Prostate gland (tissue), 2 donors: ENCODE measurements around the gene SMPD2. TPM values are rescaled to one million over a fixed set of nuclear protein-coding genes. Genes with fewer than 3 reads are reported as not detected.

Experiments
- DNase-seq: peaks from one replicate; pipeline ENCODE4 v3.0.0-alpha.2; 2019; ENCODE audit warnings: low spot score
- H3K27ac ChIP-seq, 2 donors: fragments of 200-600 bp; sonication (generic); 2 replicates each; pipeline ENCODE4 v1.5.1; 2017 to 2019
- H3K27me3 ChIP-seq: fragments of 200-600 bp; sonication (generic); replicated peaks from 2 replicates; pipeline ENCODE4 v1.5.1; 2019; ENCODE audit not compliant: insufficient read depth
- H3K36me3 ChIP-seq, 2 donors: fragments of 200-600 bp; sonication (generic); 1 replicate in 1 of 2; 2 replicates in 1 of 2; pipeline versions ENCODE4 v1.5.1 to v1.8.1; 2017 to 2019
- H3K4me1 ChIP-seq: fragments of 200-600 bp; sonication (generic); replicated peaks from 2 replicates; pipeline ENCODE4 v1.5.1; 2019
- H3K4me3 ChIP-seq, 2 donors: fragments of 200-600 bp; sonication (generic); 2 replicates each; pipeline ENCODE4 v1.5.1; 2017 to 2019
- H3K9me3 ChIP-seq: fragments of 200-600 bp; sonication (generic); 2 replicates; pipeline ENCODE4 v1.5.1; 2017
- POLR2A ChIP-seq: fragments of 450-650 bp; IDR thresholded peaks from one replicate; pipeline ENCODE4 v1.6.1; 2016; ENCODE audit warnings: antibody characterized with exemption, mild to moderate bottlenecking
- POLR2AphosphoS5 ChIP-seq: sonication (generic); formaldehyde crosslinking; IDR thresholded peaks from one replicate; pipeline ENCODE4 v1.6.1; 2017; ENCODE audit warnings: antibody characterized with exemption
- WGBS: methylation state at CpG from one replicate; pipeline ENCODE4 v1.1.5; 2018; 5-methylcytosine and 5-hydroxymethylcytosine counted together
- intact Hi-C: fragments of 100-400 bp; cut with DNase I; formaldehyde crosslinking; loops from one replicate; pipeline ENCODE4 v1.14.2; 2022
- total RNA-seq, 2 donors: library from RNA; depleted of rRNA; stranded (reverse); fragments of >200 nt; gene quantifications; one replicate each; pipeline ENCODE4 v1.1.0, GENCODE V29; 2016
- TF ChIP-seq, protein P1 (sequence below), 4 experiments: fragments of 200-600 bp in 2 of 4; fragments of 450-650 bp in 2 of 4; sonication (generic) in 2 of 4; IDR thresholded peaks; 1 replicate in 3 of 4; 2 replicates in 1 of 4; pipeline ENCODE4 v1.5.1; 2016 to 2019; ENCODE audit warnings: antibody characterized with exemption in 4 of 4, mild to moderate bottlenecking in 2 of 4, moderate library complexity in 2 of 4

SMPD2 gene
- total RNA-seq, 2 donors from 2014 or later = 10.2 to 24.2 TPM

DNA sequence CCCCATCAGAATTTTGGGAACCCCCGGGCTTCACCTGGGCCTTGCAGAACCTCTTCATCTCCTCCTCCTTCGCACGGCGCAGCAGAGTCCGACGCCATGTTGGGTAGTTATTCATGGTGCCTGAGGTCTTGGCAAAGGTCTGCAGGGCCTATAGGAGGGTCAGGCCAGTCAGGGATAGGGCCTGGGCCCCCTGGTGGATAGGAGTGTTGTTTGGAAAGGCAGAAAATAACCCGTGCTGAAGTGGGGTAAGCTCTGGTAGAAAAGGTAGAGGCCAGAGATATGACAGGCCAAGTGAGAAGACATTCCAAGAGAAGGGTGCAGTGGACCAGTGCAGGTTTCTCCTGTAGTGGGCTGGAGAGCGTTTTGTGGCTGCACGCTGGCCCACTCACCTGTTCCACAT, 4.9 kb downstream of the SMPD2 start:
- intact Hi-C loops = no loop called here
- Histone ChIP-seq H3K27me3 (no peaks in the 10 kb centered on the region), H3K36me3 (peaks cover 0 to 10% of the 10 kb centered on the region in 2 donors), H3K4me3 (no peak overlapping the region), H3K9me3 (no peaks in the 10 kb centered on the region), H3K27ac (no peak overlapping the region), H3K4me1 (no peaks in the 10 kb centered on the region)
- no peak for DNase-seq
- WGBS = 93% methylated on average over 9 of the region's 9 CpGs
- no peak for TF ChIP-seq POLR2AphosphoS5
- TF ChIP-seq, protein P1, sequence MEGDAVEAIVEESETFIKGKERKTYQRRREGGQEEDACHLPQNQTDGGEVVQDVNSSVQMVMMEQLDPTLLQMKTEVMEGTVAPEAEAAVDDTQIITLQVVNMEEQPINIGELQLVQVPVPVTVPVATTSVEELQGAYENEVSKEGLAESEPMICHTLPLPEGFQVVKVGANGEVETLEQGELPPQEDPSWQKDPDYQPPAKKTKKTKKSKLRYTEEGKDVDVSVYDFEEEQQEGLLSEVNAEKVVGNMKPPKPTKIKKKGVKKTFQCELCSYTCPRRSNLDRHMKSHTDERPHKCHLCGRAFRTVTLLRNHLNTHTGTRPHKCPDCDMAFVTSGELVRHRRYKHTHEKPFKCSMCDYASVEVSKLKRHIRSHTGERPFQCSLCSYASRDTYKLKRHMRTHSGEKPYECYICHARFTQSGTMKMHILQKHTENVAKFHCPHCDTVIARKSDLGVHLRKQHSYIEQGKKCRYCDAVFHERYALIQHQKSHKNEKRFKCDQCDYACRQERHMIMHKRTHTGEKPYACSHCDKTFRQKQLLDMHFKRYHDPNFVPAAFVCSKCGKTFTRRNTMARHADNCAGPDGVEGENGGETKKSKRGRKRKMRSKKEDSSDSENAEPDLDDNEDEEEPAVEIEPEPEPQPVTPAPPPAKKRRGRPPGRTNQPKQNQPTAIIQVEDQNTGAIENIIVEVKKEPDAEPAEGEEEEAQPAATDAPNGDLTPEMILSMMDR (IDR thresholded peaks at IDR 0.05) = no peak
- no peak for TF ChIP-seq POLR2A

DNA sequence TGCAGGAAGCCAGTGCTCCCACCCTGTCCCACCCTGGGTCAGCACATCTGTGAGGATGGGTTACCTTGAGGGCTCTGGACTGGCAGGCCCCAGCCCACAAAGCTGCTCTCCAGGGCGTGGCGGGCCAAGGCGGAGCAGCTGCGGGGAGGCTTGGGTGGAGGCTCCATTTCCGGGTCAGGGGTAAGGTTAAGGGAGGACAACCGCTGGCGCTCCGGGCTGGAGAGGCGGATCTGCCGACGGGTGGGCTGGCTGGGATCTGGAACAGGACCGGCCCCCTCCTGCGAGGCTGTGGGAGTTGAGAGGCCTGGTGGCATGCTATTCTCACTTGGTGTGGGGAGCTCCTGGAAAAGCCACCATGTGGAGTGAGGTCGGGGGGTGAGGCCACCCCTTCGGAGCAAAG, 5.5 kb downstream of the SMPD2 start:
- DNase-seq = no peak

DNA sequence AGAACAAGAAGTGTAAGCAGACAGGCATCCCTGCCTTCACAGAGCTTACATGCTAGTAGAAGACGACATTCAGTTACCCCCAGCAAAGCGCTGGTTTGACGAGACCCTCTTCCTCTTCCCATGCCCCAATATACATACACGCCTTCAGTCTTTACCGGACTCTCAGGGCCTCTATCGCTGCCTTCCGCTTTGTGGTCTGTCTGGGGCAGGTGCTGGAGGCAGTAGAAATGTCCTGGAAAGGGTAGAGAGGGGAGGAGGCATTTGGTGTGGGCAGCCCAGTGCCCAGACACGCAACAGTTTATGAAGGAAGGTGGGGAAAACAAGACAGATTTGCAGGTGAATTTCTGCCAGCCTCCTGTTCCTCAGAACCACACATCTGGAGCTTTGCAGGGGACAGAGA, 6.0 kb downstream of the SMPD2 start:
- no peak for TF ChIP-seq POLR2A
- TF ChIP-seq, protein P1 (IDR thresholded peaks at IDR 0.05) = no peak
- TF ChIP-seq POLR2AphosphoS5 = no peak
- H3K36me3 ChIP-seq = peaks cover 0 to 10% of the 10 kb centered on the region in 2 donors
- intact Hi-C loops = no loop called here

More for the DNA sequence above, 5.5 kb downstream of the SMPD2 start:
- Histone ChIP-seq H3K27me3 (no peaks in the 10 kb centered on the region), H3K4me3 (no peak overlapping the region), H3K36me3 (peaks cover 0 to 10% of the 10 kb centered on the region in 2 donors), H3K27ac (no peak overlapping the region), H3K9me3 (no peaks in the 10 kb centered on the region), H3K4me1 (no peaks in the 10 kb centered on the region)
- 91% methylated on average over 15 of the region's 15 CpGs for WGBS
- intact Hi-C loops = no loop called here
- TF ChIP-seq POLR2A (no peak), POLR2AphosphoS5 (no peak)
- TF ChIP-seq, protein P1 (IDR thresholded peaks at IDR 0.05) = no peak

DNA sequence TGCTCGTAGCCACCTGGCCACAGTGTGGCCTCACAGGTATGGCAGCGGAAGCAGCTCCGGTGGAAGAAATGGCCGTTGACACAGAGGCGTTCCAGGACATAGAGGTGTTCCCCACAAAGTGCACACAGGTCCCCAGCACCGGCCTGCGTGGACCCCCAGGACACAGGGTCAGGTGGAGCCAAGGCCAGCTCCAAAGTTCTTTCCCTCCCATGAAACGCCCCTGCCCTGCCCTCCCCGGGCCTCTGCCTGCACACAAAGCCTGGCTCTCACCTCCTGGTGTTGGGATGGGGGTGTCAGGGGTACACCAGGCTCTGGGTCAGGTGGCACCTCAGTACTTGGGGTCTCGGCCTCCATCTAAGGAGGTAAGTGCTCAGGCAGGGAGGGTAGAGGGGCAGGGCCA, 6.6 kb downstream of the SMPD2 start:
- Histone ChIP-seq H3K27ac (no peak overlapping the region), H3K4me3 (no peak overlapping the region), H3K9me3 (no peaks in the 10 kb centered on the region), H3K4me1 (no peaks in the 10 kb centered on the region), H3K27me3 (no peaks in the 10 kb centered on the region), H3K36me3 (peaks cover 0 to 10% of the 10 kb centered on the region in 2 donors)
- DNase-seq = no peak
- TF ChIP-seq POLR2A (no peak), POLR2AphosphoS5 (no peak)
- TF ChIP-seq, protein P1 (IDR thresholded peaks at IDR 0.05) = no peak
- WGBS = 89% methylated on average over 10 of the region's 10 CpGs
- intact Hi-C loops = no loop called here

More for the DNA sequence above, 6.0 kb downstream of the SMPD2 start:
- Histone ChIP-seq H3K27me3 (no peaks in the 10 kb centered on the region), H3K9me3 (no peaks in the 10 kb centered on the region), H3K4me3 (no peak overlapping the region), H3K4me1 (no peaks in the 10 kb centered on the region), H3K27ac (no peak overlapping the region)
- DNase-seq = no peak
- WGBS = 82% methylated on average over 8 of the region's 8 CpGs

DNA sequence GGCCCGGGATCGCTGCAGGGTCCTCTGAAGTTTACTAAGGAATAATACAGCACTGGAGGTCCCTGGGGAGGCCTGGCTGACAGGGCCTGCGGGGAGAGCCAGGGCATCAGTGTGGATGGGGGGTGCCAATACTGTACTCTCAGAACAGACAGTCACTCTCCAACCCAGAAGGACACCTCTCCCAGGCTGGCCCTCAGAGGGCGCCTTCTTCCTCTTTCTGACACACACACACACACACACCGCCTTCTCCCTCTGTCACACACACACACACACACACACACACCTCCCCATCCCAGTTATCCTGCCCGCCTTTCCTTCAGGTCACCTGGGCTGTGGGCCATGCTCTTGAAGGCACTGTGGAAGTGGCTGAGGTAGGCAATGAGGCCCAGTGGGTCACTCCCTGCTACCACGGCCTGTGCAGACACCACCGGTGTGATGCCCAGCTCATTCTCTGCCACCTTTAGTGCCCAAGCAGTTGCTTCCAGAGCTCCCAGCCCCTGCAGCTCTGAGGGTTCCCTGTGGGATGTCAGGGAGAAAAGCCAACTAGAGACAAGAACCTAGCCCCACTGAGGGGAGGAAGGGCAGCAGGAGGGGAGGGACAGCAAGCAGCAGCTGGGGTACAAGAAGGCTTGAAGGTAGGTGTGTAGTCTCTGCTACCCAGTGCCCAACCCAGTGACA, 7.5 kb downstream of the SMPD2 start:
- Histone ChIP-seq H3K36me3 (peaks cover 0 to 10% of the 10 kb centered on the region in 2 donors), H3K9me3 (no peaks in the 10 kb centered on the region), H3K27me3 (no peaks in the 10 kb centered on the region), H3K27ac (no peak overlapping the region), H3K4me1 (no peaks in the 10 kb centered on the region), H3K4me3 (no peak overlapping the region)
- WGBS = 86% methylated on average over 8 of the region's 8 CpGs
- DNase-seq = no peak
- TF ChIP-seq, protein P1 (IDR thresholded peaks at IDR 0.05) = no peak
- TF ChIP-seq POLR2A (no peak), POLR2AphosphoS5 (no peak)
- intact Hi-C loops = no loop called here
